IPS-20b (cell line): ENCODE results near the gene PPP3R1.
A peak's percentile ranks its signal among the peaks of the same experiment; 100 is the strongest.

Experiments used
- H3K27ac ChIP-seq: one replicate; pipeline ENCODE4 v1.5.1; 2013; ENCODE audit warnings: low read length
- H3K27me3 ChIP-seq: 2 replicates; pipeline ENCODE4 v1.6.1; 2013; ENCODE audit warnings: mild to moderate bottlenecking, low read length, inconsistent platforms; ENCODE audit not compliant: insufficient read depth
- H3K36me3 ChIP-seq: 2 replicates; pipeline ENCODE4 v1.6.1; 2013; ENCODE audit warnings: low read depth, mild to moderate bottlenecking, inconsistent platforms, low read length, moderate library complexity; ENCODE audit not compliant: insufficient read depth
- H3K4me1 ChIP-seq: 2 replicates; pipeline ENCODE4 v1.6.1; 2013; ENCODE audit warnings: mild to moderate bottlenecking, control low read depth, inconsistent platforms, low read length, moderate library complexity; ENCODE audit not compliant: insufficient read depth
- H3K4me3 ChIP-seq: 2 replicates; pipeline ENCODE4 v1.5.1; 2013; ENCODE audit warnings: mild to moderate bottlenecking, low read length, inconsistent platforms
- H3K9ac ChIP-seq: 2 replicates; pipeline ENCODE4 v1.6.1; 2013; ENCODE audit warnings: low read depth, mild to moderate bottlenecking, inconsistent platforms, low read length, moderate library complexity
- H3K9me3 ChIP-seq: 2 replicates; pipeline ENCODE4 v1.6.1; 2013; ENCODE audit warnings: mild to moderate bottlenecking, low read depth, low read length, inconsistent platforms; ENCODE audit not compliant: insufficient read depth

PPP3R1 gene

GRCh38 chr2:68253219-68254068 lies 1.1 kb upstream of the PPP3R1 start:
- Histone ChIP-seq H3K27me3 (no peaks in the 10 kb centered on the region), H3K27ac (no peak overlapping the region), H3K9ac (peak overlapping the region; percentile 92), H3K4me1 (peaks cover 28% of the 10 kb centered on the region), H3K9me3 (no peaks in the 10 kb centered on the region), H3K4me3 (peak overlapping the region; percentile 94), H3K36me3 (no peaks in the 10 kb centered on the region)

DNA sequence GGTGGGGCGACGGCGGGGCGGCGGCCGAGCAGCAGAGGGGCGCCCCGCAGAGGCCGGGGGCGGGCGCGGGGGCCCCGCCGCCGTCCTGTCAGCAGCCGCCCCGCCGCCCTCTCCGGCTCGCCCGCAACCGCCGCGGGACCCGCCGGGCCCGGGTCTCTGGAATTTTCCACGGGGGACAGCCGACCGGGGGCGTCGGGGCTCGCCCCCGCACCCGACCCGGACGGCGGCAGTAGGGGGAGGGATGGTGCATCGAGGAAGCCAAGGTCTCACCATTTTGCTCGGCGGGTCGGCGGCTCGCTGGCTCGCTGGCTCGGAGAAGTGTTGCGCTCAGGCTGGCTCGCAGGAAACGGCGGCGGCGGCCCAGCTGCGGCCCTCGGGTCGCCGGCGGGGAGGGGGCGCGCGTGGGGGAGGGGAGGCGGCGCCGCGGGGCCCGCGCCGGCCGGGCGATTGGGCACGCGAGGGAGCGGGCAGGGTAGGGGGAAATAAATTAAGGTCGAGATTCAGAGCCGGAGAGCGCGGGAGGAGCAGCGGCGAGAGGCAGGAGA lies 405 bp downstream of the PPP3R1 start:
- Histone ChIP-seq H3K36me3 (no peaks in the 10 kb centered on the region), H3K4me1 (peaks cover 28% of the 10 kb centered on the region), H3K9me3 (no peaks in the 10 kb centered on the region), H3K9ac (peak overlapping the region; percentile 64; the same call in 1 of the 2 replicates), H3K27ac (no peak overlapping the region), H3K4me3 (peak overlapping the region; percentile 83), H3K27me3 (no peaks in the 10 kb centered on the region)

- Histone ChIP-seq H3K4me3 (peak overlapping the region; percentile 83), H3K9ac (peak overlapping the region; percentile 95), H3K36me3 (no peaks in the 10 kb centered on the region), H3K27me3 (no peaks in the 10 kb centered on the region), H3K4me1 (peaks cover 26% of the 10 kb centered on the region), H3K9me3 (no peaks in the 10 kb centered on the region), H3K27ac (peak overlapping the region; percentile 22)
Measured at GRCh38 chr2:68251187-68251854, 1.0 kb downstream of the PPP3R1 start.

DNA sequence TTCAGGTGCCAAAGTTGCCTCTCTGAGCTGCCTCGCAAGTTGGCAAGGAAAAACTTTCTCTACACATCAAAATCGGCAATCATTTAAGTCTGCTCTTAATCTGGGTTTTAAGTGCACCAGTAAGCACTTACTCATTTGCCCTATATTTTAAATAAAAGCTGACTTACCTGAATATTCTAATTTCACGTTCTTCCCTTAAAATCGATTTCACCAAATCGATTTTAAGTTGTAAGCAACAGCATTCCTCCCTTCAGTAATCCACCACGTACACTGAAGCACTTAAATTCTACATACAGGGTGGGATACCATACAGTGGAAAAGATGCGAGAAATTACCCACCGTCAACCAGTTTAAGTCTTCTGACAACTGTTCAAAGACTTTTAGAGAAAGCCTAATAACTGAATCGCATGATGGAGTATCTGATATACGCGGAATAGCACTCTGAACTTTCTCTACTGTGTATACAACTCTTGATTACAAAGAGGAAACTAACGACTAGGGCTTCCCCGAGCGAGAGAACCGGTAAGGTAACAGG lies 1.6 kb downstream of the PPP3R1 start:
- Histone ChIP-seq H3K4me1 (peaks cover 20% of the 10 kb centered on the region), H3K9me3 (no peaks in the 10 kb centered on the region), H3K27me3 (no peaks in the 10 kb centered on the region), H3K9ac (peak overlapping the region; percentile 95), H3K4me3 (peak overlapping the region; percentile 83), H3K36me3 (no peaks in the 10 kb centered on the region), H3K27ac (peak overlapping the region; percentile 22)

- Histone ChIP-seq H3K27ac (no peak overlapping the region), H3K36me3 (no peaks in the 10 kb centered on the region), H3K9me3 (no peaks in the 10 kb centered on the region), H3K27me3 (no peaks in the 10 kb centered on the region), H3K9ac (peak overlapping the region; percentile 95; the same call in 1 of the 2 replicates), H3K4me3 (peak overlapping the region; percentile 83), H3K4me1 (peaks cover 20% of the 10 kb centered on the region)
Measured at GRCh38 chr2:68250196-68250595, 2.1 kb downstream of the PPP3R1 start.

- no peaks in the 10 kb centered on the region for H3K9me3 ChIP-seq
- peak overlapping the region; percentile 38; the same call in 1 of the 2 replicates for H3K9ac ChIP-seq
- H3K4me3 ChIP-seq, result peak overlapping the region; percentile 28
- no peaks in the 10 kb centered on the region for H3K27me3 ChIP-seq
- H3K4me1 ChIP-seq, result peaks cover 19% of the 10 kb centered on the region
- no peaks in the 10 kb centered on the region for H3K36me3 ChIP-seq
- no peak overlapping the region for H3K27ac ChIP-seq
Measured at GRCh38 chr2:68248806-68249205, 3.5 kb downstream of the PPP3R1 start.

GRCh38 chr2:68248361-68248760 lies 4.0 kb downstream of the PPP3R1 start:
- Histone ChIP-seq H3K27me3 (no peaks in the 10 kb centered on the region), H3K4me1 (peaks cover 19% of the 10 kb centered on the region), H3K36me3 (no peaks in the 10 kb centered on the region), H3K27ac (no peak overlapping the region), H3K4me3 (0 out of 2 replicates have a peak overlapping the region, but pooled peaks have one; percentile 28), H3K9me3 (no peaks in the 10 kb centered on the region), H3K9ac (no peak overlapping the region; the same call in 1 of the 2 replicates)

DNA sequence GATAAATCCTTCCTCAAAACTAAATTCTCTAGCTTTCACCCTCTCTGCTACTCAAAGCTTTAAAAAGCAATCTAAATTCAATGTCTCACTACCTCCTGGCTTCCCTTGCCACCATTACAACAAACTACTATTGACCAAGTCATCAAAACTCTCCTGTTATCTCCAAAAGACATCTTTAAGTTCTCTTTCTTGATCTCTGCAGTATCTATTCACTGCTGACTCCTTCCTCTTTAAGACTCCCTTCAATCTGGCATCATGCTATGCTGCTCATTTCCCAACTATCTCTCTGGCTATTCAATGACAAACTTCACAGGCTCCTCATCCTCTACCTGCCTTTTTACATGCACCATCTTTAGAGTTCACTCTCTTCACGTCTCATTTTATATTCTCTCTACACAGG lies 5.9 kb downstream of the PPP3R1 start:
- Histone ChIP-seq H3K27me3 (no peaks in the 10 kb centered on the region), H3K4me3 (no peak overlapping the region), H3K36me3 (no peaks in the 10 kb centered on the region; the same call in 1 of the 2 replicates), H3K9me3 (no peaks in the 10 kb centered on the region), H3K27ac (no peak overlapping the region), H3K4me1 (peaks cover 19% of the 10 kb centered on the region), H3K9ac (no peak overlapping the region)

- H3K27ac ChIP-seq, result no peak overlapping the region
- no peaks in the 10 kb centered on the region for H3K9me3 ChIP-seq
- no peak overlapping the region for H3K9ac ChIP-seq
- H3K4me3 ChIP-seq, result no peak overlapping the region
- no peaks in the 10 kb centered on the region; the same call in 1 of the 2 replicates for H3K36me3 ChIP-seq
- H3K4me1 ChIP-seq, result peaks cover 22% of the 10 kb centered on the region
- no peaks in the 10 kb centered on the region for H3K27me3 ChIP-seq
Measured at GRCh38 chr2:68245672-68246071, 6.7 kb downstream of the PPP3R1 start.

DNA sequence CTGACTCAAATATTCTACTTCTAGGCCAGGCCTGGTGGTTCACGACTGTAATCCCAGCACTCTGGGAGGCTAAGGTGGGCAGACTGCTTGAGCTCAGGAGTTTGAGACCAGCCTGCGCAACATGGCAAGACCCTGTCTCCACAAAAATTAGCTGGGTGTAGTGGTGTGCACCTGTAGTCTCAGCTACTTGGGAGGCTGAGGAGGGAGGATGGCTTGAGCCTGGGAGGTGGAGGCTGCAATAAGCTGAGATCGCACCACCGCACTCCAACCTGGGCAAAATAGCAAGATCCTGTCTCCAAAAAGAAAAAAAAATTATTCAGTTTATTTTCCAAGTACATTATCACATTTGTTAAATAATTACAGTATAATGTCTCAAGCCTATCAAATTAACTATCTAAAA lies 7.3 kb downstream of the PPP3R1 start:
- H3K9ac ChIP-seq, result no peak overlapping the region
- no peaks in the 10 kb centered on the region for H3K27me3 ChIP-seq
- H3K27ac ChIP-seq, result no peak overlapping the region
- H3K36me3 ChIP-seq, result no peaks in the 10 kb centered on the region; the same call in 1 of the 2 replicates
- no peaks in the 10 kb centered on the region for H3K9me3 ChIP-seq
- peaks cover 22% of the 10 kb centered on the region for H3K4me1 ChIP-seq
- no peak overlapping the region for H3K4me3 ChIP-seq

- no peak overlapping the region for H3K27ac ChIP-seq
- no peak overlapping the region for H3K4me3 ChIP-seq
- H3K27me3 ChIP-seq, result no peaks in the 10 kb centered on the region
- H3K4me1 ChIP-seq, result peaks cover 23% of the 10 kb centered on the region
- no peaks in the 10 kb centered on the region; the same call in 1 of the 2 replicates for H3K36me3 ChIP-seq
- H3K9me3 ChIP-seq, result no peaks in the 10 kb centered on the region
- no peak overlapping the region for H3K9ac ChIP-seq
Measured at GRCh38 chr2:68244456-68244855, 7.9 kb downstream of the PPP3R1 start.
